ENCODE results near the gene SGIP1.
A peak's percentile ranks its signal among the peaks of the same experiment; 100 is the strongest.

Gene SGIP1

DNA sequence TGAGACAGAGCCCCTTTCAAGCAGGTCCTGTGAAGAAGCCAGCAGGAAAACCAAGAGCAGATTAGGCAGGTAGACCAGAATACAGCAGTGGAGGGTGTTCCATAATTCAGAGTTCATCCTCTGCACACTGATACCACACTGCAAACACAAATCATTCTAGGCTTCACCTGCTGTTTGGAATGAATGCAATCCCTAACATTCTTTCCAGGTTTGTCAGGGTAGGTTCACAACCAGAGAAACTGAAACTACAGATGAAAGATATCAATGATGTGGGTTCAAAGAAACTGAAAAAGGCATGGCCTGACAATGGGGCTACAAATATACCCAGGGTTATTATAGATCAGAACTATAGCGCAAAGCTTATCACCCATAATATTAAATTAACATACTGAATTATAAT lies 8.9 kb upstream of the SGIP1 start:
- no peak for DNase-seq

DNA sequence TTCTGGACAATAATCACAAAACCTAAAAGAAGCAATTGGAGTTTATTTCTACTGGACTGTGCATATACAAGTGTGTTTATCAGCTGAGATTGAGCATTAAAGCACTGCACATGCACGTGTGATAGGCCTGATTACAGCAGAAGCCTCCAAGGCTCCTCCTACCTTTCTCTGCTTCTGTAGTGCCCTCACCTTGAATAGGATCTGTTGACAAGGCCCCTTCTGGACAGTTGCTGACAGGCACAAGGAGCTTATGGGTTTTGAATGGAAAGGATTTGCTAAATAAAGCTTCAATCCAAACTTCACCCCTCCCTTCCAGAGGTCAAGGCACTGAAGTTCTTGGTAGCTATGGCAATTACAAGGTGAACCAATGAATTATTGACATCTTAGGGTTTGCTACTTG lies 7.9 kb upstream of the SGIP1 start:
- DNase-seq: no peak

DNA sequence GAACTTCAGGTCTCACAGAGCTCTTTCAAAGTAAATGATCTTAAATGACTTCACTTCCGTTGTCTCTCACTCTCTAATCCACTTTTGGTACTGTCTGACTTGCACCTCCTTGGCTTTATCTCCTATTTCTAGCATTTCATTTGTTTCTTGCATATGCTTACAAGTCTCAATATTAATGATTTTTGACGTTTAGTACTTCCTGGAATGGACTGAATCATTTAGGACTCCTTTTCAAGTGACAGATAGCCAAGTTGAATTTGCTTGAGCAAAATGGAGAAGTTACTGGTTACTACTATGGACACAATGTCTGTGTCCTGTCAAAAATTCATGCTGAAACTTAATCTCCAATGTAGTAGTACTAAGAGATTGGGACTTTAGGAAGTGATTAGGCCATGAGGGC lies 7.0 kb upstream of the SGIP1 start:
- DNase-seq: no peak

DNA sequence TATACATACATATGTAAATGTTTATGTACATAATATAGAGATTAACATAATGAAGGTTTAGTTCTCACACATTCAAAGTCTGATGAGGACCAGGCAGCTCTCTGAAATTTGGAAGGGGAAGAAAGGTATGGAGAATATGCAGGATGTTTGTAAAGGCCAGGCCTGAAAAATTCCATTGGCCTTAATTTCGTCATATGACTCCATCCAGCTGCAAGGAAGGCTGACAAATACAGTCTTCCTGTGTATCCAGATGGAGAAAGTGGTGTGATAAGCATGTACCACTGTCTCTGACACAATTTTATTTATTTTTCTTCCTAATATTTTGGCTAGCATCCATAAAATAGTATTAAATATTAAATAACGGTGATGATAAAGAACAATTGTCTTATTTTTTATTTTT lies 6.3 kb upstream of the SGIP1 start:
- no peak for DNase-seq

DNA sequence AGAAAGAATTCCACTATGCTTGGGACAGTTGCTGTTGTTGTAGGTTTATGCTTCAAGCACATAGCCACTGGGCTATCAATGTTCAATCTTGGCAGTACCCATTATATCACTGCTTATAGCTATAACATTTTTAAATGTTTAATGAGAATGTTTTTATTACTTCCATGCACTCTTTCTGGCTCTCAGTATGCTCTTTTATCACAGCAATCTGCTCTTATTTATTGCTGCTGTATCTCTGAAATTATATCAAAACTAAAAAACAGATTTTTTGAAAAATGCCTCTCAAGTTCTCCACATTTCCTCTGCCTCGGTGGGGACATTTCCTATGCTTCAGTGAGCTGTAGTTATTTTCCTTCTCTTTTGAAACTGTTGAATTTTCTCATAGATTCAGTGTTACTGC lies 5.4 kb upstream of the SGIP1 start:
- no peak for DNase-seq

DNA sequence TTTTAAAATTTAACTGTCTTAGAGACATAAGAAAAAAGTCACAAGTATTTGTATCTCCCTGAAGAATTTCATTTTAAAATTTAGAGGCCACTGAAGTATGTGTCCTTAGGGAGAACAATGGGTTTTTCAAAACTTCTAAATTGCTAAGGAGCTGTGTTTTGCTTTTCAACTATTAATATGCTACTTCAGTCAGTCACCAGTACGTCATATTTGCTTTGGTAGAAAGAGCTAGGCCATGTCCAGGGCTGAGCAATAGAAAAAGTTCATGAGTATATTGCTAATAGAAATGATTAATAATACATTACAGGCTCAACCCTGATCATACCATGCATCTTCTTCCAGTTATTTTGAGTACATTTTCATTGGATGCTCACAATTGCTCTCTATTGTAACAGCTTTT lies 1.7 kb upstream of the SGIP1 start:
- no peak for DNase-seq

DNA sequence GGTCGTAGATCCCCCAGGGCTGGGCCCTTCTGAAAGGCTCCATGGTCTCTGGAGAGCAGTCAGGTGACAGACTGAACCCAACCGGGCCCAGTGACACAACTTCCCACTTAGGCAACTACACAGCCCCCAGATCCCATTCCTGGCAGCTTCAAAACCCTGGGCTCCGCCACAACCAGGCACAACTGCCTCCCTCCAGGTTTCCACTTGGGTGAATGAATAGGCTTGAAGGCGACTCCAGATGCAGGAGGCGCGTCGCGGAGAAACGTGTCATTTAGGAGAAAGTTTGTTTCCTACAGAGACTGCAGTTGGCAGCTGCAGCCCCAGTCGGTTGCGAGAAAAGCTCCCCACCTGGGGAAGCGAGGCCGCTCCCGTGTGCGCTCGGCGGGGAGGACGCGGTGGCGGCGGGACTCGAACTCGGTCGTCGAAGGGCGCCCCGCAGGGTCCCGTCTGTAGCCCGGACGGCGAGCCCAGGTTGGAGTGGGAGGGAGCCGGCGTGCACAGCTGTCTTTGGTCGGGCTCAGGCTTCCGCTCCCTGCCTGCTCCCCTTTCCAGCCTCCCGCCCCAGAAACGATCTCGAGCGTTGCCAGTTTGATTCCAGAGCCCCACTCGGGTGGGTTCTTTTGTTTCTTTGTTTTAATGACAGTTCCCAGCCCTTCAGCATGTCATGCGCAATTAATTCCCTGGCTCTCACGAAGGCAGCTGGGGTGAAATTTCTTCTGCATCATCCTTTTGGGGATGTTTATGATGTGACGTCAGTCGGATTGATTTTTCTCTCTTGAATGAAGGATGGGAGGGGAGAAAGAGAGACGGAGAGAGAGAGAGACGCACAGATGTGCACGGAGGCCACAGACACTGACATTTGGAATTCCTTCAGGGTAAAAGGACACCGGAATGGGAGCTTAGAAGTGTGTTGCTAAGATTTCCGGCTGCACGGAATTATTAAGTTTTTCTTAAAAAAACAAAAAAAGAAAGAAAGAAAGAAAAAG lies 862 bp upstream of the SGIP1 start:
- DNase-seq: no peak

DNA sequence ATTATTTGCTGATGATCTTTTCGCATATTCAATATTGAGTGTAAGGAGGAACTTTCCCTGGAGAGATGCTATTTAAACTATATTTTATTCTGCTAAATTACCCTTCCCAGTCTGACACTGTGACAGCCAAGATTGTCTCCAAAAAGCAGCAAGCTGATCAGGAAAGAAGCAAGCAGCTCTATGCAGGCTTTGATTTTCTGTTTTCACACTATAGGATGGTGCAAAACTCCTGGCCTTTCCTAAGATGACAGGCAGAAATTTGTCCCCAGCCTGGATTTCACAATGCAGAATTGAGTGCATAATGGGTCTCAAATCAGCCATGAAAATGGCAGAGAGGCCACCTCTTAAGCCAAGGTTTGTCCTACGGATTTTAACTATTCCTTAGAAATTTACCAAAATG lies 1.1 kb downstream of the SGIP1 start:
- DNase-seq: no peak

DNA sequence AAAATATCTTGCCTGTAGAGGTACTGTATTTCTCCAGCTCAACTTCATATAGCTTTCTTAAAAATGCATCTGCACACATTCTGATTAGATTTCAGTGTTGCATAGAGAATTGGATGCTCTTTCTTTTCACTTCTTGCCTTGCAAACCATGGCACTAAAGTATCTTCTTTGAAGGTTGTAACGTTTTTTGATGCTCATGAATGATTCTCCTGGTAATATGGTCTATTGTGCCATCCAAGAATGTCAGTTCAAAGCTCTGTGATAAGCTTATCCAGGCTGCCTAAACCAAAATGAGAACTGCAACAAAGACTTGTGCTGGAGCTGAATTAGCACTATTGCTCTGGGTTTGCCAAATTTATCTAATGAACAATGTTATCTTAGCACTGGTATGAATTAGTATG lies 1.9 kb downstream of the SGIP1 start:
- no peak for DNase-seq

DNA sequence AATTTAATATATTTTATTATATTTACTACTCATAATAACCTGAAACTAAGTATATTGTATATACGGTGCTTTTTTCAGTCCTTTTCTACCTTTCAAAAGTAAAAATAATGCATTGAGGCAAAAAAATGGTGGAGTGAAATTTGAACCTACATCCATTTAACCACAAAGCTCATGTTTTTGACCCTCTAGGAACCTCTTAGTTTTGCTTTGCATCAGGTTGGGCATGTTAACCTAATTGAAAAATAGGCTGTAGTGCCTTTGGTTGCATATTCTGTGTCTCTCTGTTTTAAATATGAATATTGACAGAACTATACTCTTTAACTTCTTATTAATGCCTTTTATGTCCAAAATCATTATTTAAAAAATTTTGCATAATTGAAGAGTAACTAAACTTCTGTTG lies 3.8 kb downstream of the SGIP1 start:
- no peak for DNase-seq

DNA sequence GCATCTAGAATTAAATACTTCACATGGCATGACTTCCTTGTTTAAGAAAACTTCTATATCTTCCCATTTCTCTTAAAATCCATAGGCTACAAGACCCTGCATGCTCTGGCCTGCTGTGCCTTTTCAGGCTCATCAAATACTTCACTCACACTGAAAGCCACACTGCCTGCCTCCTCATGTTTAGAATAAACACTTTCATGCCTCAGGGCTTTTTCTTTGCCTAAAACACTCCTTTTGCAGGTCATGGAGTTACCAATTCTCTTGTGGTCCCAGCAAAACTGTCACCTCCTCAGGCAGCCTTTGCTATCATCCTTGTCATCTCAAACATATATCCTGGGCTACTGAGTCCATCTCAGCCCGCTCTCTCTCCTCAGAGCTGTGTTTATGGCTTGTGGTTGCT lies 5.5 kb downstream of the SGIP1 start:
- DNase-seq: no peak

DNA sequence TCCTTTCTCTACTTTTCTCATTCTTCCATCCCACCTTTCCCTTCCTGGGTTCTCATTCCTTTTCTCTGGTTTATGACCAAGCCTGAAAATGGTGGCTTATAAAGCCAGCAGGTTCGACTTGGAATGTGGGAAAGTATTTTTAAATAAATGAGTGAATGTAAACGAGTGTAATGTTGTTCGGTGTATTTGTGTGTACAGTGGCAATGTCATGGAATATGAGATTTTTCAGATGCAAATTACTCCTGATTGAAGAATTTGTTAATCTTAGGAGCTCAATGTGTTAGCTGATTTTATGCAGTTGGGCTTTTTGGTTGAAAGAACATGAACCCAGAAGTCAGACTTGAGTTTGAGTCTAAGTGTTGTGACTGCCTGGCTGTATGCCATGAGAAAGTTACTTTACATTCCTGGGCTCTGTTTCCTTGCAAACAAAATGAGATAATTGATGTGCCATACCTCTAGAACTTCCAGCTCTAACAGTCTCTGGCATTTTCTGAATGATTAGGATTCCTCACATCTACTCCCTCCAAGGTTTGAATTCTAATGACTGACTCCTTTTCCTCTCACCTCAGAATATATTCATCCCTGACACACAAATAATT lies 6.6 kb downstream of the SGIP1 start:
- DNase-seq: no peak

DNA sequence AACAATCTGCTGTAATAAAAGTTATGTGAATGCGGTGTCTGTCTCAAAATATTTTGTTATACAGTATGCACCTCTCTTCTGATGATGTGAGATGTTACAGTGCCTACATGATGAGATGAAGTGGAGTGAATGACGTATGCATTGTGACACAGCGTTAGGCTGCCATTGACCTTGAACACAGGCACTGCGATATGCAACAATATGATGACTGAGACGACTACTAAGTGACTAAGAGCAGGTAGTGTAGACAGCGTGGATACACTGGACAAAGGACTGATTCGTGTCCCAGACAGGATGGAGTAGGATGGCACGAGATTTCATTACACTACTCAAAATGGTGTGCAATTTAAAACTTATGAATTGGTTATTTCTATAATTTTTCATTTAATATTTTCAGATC lies 8.4 kb downstream of the SGIP1 start:
- no peak for DNase-seq

DNA sequence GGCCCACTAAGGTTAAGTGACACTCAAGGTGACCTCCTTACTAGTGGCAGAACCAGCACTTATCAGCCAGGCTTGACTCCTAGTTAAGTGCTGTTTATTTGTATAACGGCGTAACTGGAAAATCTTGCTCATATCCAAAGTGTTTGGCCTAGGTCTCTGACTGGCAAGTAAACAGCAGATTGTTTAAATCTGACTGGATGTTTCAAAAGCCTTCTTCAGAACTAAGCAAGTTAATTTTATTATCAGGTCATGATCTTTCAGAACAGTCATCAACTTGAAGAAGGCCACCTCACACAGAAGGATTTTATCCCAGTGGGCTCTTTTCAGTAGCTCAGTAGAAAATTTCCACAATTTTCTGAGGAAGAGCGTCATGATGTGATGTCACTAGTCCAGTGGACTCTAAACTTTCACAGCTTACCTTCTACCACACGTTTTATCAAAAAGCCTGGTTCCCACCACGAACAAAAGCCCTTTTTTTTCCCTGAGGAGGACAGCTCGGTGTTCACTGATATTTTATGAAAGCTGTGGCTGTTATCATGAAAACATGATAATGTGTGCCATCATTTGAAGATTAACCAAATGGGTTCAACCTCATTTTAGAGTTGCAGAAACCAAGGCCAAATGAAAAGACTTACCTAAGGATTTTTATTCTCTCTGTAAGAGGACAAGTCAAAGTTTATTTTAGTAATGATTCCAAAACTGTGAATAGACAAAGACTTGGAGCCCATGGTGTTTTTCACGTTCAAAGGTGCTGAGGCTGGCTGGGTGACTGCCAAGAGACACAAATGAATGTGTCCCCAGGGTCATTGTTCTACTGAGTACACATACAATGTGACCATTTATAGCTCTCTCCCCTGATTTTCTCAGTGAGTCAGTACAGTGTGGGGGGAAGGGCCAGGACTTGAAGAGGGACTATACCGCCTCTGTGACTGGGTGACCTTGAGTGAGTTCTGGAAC lies 9.1 kb downstream of the SGIP1 start:
- DNase-seq: peak; percentile 94

DNA sequence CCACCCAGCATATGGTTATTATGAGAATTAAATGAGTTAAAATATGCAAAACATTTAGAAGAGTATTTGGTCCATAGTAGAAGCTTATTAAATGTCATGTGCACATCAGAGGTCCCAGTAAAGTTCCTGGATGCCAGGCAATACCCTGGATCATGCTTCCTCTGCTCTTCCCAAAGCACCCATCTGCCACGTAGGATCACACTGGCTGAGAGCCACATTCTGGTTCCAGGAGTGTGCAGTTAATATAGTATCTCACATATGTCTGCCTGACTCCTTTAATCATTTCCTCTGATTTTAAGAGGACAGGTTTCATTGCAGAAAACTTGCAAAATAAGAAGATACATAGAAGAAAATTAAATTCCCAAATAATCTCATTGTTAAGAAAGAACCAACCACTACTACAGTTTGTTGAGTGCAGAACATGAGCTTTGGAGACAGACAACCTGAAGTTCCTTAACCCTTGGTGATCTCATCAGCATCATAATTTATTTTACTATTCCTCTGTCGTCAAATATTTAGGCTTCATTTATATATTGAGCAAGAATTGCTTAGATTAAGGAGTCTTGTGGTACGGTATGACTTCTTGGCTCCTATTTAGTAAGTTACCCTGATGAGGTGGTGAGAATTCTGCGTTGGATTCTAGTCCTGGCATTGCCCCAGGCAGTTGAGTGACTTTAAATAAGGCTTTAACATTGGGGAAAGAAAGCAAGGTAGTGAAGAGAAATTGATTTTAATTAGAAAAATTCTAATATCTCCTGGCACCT lies 12.3 kb downstream of the SGIP1 start:
- no peak for DNase-seq

DNA sequence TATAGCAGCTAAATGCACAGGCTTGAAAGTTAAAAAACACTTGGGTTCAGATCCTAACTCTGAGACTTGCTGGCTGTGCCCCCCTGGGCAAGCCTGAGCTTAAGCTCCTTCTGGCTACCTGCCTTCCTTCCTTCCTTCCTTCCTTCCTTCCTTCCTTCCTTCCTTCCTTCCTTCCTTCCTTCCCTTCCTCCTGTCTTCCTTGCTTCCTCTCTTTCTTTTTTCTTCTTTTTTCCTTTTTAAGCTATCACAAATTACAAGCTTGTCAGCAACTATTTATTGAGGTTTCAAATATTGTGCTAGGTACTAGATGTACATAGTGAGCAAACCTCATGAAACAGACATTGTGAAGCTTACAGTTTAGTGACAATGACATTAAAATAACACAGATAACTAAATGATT lies 15.1 kb downstream of the SGIP1 start:
- no peak for DNase-seq

DNA sequence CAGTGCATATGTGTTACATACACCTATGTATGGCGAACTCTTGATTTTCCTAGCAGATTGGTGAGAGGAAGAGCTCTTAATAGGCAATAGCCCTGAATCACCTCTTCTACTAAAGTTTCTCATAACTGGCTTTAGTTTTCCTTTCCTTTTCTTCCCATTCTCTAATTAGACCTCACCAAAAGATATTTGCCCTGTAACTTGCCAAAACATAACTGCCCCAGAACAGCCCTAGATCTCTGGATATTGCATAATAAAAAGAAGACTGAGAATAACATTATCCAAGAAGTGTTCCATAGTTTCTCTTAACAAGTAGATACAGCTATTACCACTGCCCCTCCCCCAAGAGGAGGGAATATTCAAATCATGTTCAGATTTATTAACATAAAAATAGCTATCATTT lies 16.3 kb downstream of the SGIP1 start:
- no peak for DNase-seq

DNA sequence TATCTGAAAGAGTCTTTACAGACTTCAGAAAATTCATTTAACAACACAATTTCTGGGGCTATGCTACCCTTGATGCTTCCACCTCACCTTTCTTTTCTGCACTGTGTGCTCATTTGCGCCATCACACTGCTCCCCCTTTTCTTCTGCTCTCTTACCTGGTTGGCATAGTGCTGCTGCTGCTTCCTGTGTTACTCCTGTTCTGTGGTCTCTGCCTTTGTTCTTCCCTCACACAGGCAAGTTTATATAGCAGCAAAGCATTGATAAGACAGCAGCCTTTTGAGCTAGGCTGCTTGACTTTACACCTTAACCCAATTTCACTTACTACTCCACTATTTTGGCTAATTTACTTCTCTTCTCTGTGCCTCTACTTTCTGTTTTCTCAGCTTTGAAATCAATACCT lies 18.3 kb downstream of the SGIP1 start:
- no peak for DNase-seq

DNA sequence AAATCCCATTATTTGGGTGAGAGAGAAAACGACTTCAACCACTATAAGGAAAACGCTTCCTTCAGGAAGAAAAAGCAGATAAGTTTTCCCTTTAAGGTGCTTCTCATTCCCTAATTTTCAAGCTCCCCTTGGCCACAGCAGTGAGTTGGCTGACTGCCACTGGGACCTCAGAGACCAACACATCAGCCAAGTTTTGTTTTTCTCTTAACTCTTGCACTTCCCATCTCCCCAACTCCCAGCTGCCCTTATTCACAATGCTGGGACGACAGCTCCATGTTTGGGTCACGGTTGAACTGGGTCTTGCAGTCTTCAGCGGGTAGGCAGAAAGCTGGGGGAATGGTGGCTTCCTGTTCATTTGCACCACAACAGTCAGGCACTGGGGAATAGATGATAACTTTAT lies 18.9 kb downstream of the SGIP1 start:
- DNase-seq: no peak

DNA sequence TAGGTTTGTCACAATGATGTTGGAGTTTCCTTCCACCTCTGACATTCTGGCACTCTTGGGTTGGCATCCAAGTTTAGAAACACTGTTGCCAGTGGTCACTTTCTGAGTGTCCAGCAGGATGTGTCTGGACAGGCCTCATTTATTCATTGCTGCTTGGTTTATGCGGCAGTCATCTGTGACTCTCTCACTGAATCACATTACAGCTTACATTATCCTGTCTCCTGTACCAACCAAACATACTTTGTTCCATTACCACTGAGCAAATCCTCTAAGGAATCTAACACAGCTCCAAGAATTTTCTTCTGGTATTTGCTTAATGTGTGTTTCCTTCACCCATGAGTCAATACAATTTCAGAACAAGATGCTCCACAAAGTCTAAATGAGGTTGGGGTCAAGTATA lies 19.9 kb downstream of the SGIP1 start:
- DNase-seq: no peak

DNA sequence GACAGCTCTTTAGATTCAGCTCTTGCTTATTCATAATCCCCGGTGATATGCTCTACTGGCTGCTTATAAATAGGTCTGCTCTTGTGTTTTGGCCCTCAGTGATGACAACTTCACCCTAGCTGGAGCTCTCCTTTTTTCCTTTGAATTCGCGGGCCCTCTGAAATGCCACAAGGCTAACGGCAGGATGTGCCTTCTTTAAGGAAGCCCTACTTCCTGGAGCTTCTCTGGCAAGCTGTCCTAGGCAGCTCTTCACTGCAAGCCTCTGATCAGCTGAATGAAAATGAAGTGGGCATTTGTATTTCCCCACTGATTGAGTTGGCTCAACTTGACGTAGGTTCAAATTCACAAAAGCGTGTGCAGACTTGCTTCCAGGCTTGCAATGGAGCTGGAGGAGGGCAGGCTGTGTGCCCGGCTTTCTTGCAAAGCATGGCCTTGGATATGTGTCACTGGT lies 22.2 kb downstream of the SGIP1 start:
- no peak for DNase-seq

DNA sequence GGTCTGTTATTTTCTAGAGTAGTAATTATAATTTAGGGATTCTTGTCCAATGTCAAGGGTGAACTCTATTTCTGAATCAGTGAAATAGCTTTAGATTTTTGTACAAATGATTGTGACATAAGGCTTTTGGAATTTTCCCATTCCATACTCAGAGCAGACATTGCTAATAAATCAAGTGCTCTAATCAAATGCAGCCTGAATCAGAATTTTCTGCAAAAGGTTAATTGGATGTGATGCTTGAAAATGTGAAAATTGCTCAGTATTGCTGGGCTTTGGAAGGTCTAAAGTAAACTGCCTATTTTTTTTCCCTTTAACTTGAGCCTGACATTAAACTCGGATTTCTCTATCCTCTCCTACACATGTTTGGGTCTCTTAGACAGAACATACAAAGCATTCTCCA lies 23.2 kb downstream of the SGIP1 start:
- DNase-seq: no peak

DNA sequence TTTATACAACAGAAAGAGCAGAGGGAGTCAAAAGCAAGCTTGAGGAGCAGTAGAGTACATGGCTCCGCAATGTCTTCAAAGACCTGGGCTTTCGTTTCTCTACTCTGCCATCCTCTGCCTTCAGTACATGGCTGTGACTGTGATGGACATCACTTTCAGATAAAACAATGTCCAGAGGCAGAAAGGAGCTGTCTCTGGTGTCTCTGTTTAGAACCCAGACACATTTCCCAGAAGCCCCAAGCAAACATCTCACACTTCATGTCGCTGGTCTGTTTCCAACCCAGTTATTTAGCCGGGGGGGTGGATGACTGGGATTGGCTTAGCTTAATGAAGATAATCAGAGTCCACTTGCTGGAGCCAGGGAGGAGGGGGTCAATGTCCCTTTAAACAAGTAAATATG lies 25.6 kb downstream of the SGIP1 start:
- no peak for DNase-seq

All from NCI-H2081 treated with DMSO at 0.1 percent for 48 hours (cell line).